ENCODE results near the gene KRT8. TPM values are rescaled to one million over a fixed set of nuclear protein-coding genes. Genes with fewer than 3 reads are reported as not detected.

KRT8 gene
- polyA plus RNA-seq, 1 donor from 2014 or later, result not detected

DNA sequence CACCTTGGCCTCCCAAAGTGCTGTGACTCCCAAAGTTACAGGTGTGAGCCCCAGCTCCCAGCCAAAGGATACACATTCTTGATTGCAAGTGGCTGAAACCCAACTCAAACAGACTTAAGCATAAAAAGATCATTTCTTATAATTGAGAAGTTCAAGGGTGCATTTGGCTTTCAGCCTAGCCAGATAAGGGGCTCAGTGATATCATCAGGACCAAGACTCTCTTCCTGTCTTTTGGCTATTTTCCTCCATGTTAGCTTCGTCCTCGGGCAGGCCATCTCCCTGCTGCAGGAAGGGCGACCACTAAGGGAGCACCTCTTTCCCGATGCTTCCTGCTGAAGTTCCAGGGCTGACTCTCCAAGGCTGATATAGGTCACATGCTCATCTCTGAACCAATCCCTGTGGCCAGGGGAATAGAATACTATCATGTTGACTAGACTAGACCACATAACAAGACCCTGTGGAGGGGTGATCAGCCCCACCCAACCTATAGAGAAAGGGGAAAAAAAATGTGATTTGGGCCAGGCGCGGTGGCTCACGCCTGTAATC lies 9.8 kb upstream of the KRT8 start:
- H3K27me3 Mint-ChIP-seq, result peaks cover 7% of the 10 kb centered on the region
- H3K27ac Mint-ChIP-seq, result no peak overlapping the region
- peaks cover 0 to 1% (median 0%) of the 10 kb centered on the region in 3 donors for H3K4me1 Mint-ChIP-seq
- no peaks in the 10 kb centered on the region for H3K9me3 Mint-ChIP-seq
- H3K4me3 Mint-ChIP-seq, result no peak overlapping the region
- H3K36me3 Mint-ChIP-seq, result peaks cover 5% of the 10 kb centered on the region

DNA sequence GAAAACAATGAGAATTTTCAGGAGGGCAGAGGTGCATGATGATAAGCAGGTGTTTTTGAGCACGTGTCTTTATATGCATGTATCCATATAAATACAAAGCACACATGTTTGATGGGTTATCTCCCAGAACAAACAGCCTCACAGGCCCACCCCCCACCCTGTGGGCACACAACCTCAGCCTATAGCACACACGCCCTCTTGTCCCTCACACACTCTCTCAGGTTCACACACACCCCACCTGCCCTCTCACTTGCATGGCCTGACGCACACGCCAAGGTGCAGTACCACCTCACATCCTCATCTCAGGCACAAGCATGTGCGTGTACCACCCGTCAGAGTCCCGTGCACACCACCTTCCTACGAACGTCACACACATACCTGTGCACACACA lies 8.6 kb upstream of the KRT8 start:
- Mint-ChIP-seq H3K4me1 (peaks cover 0 to 1% (median 0%) of the 10 kb centered on the region in 3 donors), H3K27ac (no peak overlapping the region), H3K36me3 (peaks cover 2% of the 10 kb centered on the region), H3K27me3 (peaks cover 7% of the 10 kb centered on the region), H3K4me3 (no peak overlapping the region), H3K9me3 (no peaks in the 10 kb centered on the region)

DNA sequence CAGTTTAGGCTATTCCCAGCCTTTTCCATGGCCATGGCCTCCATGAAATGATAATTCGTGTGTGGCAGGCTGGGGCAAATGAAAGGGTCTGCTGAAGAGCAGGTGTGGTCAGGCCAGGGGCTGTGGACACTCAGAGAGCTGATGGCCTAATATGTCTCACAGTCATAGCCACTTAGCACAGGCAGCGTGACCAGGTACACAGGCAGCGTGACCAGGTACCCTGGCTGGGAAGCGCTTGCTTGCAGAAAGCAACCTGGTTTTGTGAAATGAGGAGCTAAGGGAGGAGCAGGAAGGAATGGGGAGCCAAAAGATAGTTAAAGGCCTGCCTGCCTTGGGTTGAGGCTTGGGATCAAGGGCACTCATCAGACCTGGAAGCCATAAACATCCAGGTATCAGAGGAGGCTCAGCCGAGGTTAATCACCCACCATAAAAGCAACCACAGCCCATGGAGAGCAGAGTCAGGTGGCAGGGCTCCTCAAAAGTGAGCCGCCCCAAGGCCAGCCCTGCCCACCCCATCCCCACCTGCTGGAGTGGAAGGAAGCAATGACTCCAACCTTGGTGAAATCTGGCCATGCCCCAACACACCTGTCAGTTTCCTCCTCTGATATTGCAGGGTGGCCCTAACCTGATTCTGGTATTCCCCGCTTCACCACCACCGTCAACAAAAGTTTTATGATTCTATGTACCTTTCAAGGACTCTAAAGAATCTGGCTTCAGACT lies 8.0 kb upstream of the KRT8 start:
- H3K27me3 Mint-ChIP-seq, result peaks cover 7% of the 10 kb centered on the region

DNA sequence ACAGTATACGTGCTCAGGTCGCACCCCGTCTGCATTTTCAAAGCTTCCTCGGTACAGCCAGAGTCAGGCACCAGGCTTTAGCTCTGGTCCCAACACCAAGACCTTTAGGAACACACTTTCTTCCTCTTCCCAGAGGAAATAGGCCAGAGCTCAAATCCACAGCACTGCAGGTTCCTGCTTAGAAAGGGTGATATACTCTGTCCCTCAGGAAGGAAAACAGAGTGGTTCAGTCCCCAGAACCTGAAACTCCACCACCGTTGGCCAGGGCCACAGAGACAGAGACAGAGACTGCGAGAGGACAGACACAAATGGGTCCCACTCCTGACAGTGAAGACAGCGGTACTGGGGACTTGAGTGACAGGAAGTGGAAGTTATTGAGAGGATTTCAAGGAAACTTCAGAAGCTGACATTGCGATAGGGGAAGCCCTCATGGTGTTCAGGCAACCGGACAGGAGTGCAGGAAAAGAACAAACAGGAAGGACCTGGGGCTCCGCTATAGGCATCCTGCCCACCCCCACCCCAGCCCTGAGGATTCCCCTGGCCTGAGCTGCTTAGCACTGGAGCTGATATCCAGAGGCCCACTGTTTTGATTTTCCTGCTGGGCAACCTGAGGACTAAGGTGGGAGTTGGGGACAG lies 5.5 kb upstream of the KRT8 start:
- no peaks in the 10 kb centered on the region for H3K4me1 Mint-ChIP-seq
- H3K4me3 Mint-ChIP-seq, result no peak overlapping the region
- H3K9me3 Mint-ChIP-seq, result no peaks in the 10 kb centered on the region
- no peak overlapping the region for H3K27ac Mint-ChIP-seq
- H3K27me3 Mint-ChIP-seq, result peaks cover 13% of the 10 kb centered on the region
- H3K36me3 Mint-ChIP-seq, result peaks cover 2% of the 10 kb centered on the region

More for the DNA sequence above, 8.0 kb upstream of the KRT8 start:
- H3K4me3 Mint-ChIP-seq, result no peak overlapping the region
- H3K4me1 Mint-ChIP-seq, result peaks cover 0 to 1% (median 0%) of the 10 kb centered on the region in 3 donors
- H3K27ac Mint-ChIP-seq, result no peak overlapping the region
- no peaks in the 10 kb centered on the region for H3K9me3 Mint-ChIP-seq
- H3K36me3 Mint-ChIP-seq, result peaks cover 2% of the 10 kb centered on the region

DNA sequence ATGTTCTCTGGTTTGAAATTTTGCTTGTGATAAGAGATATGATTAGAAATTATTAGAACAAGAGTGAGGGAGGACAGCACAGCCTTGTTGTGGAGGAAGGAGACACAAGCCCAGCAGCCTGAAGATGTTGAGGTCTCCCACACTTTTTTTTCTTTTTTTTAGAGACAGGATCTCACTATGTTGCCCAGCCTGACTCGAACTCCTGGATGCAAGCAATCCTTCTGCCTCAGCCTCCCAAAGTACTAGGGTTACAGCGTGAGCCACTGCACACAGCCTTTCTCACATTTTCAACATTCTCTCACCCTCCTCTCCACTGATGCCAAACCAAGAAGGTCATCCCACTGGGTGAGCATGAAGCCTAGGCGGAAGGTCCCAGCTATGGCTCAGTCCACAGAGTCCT lies 4.9 kb upstream of the KRT8 start:
- H3K27me3 Mint-ChIP-seq, result peaks cover 14% of the 10 kb centered on the region
- no peaks in the 10 kb centered on the region for H3K4me1 Mint-ChIP-seq
- H3K9me3 Mint-ChIP-seq, result no peaks in the 10 kb centered on the region
- H3K27ac Mint-ChIP-seq, result no peak overlapping the region
- H3K36me3 Mint-ChIP-seq, result peaks cover 2% of the 10 kb centered on the region
- H3K4me3 Mint-ChIP-seq, result no peak overlapping the region

DNA sequence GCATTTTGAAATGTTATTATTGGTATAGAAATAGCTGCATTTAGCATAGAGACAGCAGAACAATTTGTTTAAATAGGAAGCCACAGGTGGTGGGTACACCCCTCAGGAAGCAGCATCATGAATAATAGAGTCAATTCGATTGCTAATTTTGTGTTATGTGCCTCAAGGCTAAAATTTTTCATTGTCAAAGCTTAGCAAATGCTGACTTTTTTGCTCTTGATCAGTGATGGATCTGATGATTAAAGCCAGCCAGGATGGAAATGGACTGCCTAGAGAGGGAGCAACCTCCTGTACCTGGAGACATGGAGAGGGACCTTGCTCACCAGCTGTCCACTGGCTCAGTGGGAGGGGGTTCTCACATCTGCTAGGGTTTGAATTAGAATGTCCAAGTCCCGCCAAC lies 4.5 kb upstream of the KRT8 start:
- no peaks in the 10 kb centered on the region for H3K9me3 Mint-ChIP-seq
- H3K36me3 Mint-ChIP-seq, result no peaks in the 10 kb centered on the region
- H3K27ac Mint-ChIP-seq, result no peak overlapping the region
- no peaks in the 10 kb centered on the region for H3K4me1 Mint-ChIP-seq
- peaks cover 14% of the 10 kb centered on the region for H3K27me3 Mint-ChIP-seq
- no peak overlapping the region for H3K4me3 Mint-ChIP-seq

DNA sequence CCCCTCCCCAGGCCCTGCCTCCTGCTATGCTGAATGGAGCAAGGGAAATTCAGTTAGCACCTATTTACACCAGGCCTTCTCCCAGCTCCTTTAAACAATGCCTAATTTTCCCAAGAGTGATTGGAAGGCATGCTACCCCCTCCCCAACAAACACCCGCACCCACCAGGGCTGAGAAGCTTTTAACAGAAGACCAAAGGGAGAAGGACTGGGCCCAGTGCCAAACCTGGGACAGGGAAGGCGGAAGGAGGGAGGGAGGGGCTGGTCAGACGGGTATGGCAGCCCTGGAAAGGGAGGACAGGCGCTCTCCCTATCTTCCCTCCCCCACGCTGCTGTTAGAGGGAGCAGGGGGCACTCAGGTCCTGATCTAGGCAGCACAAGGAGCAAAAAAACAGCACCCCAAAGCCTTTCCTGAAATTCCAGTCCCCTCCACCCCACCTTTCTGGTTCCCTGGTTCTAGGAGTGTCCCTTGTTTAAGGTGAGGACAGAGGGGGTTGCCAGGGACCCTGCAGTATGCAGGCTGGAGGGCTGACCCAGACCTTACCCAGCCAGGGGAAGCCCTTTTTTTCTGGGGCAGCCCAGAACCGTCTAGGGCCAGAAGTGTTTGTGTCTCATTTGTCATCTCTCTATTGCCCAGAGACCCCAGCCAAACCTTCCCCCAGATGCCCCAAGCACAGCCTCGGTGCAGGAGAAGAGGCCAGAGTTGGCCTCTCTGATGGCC lies 2.4 kb upstream of the KRT8 start:
- H3K4me3 Mint-ChIP-seq, result no peak overlapping the region
- peaks cover 3% of the 10 kb centered on the region for H3K36me3 Mint-ChIP-seq
- no peak overlapping the region for H3K27ac Mint-ChIP-seq
- no peaks in the 10 kb centered on the region for H3K9me3 Mint-ChIP-seq
- H3K4me1 Mint-ChIP-seq, result peaks cover 3 to 4% (median 3%) of the 10 kb centered on the region in 3 donors
- peaks cover 21% of the 10 kb centered on the region for H3K27me3 Mint-ChIP-seq

DNA sequence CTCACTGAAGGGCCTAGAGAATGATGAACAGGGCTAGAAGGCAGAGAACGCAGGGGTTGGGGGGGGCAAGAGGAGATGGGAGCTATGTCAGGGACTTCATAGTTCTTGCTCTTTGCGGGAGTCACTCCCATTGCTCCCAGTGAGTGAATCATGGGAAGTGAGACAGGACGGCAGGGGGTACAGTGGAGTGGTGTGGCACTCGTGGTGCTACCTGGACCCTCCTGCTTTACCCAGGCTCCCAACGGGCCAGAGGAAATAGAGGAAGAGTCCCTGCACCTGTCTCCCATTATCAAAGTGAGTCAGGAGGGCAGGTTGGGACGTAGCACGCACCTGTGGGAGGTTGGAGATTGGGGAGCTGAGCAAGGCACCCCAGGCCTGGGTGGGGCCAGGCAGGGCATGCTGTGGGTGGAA lies 1.3 kb upstream of the KRT8 start:
- Mint-ChIP-seq H3K27me3 (peaks cover 21% of the 10 kb centered on the region), H3K9me3 (no peaks in the 10 kb centered on the region), H3K27ac (no peak overlapping the region), H3K4me3 (no peak overlapping the region), H3K4me1 (peaks cover 3 to 4% (median 3%) of the 10 kb centered on the region in 3 donors), H3K36me3 (peaks cover 3% of the 10 kb centered on the region)

DNA sequence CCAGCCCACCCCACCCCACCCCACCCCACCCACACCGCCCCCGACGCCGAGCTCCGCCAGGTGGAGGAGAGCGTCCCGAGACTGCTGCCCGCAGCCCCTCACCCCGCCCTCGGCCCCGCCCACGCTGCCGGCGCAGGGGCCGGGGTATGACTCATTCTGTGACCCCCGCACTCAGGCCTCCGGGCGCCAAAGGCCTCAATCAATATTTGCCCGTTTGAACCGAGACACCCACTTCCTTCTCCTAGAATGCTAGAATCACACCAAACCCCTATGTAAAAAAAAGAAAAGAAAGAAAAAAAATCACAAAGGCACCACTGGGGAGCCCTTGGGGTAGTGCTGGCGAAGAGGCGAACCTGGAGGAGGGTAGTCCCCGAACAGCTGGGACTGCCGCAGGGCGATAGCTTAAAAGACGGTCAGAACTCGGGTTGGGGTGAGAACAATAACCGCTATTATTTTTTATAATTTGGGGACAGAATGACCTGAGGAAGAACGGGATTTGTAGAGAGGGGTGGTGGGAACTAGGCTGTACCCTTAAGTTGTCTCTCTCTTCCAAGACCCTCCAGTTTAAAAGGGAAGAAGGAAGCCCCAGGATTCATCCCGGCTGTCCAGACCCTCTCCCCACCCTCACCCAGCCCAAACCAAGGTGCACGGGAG lies 894 bp downstream of the KRT8 start:
- Mint-ChIP-seq H3K27ac (peak overlapping the region in 1 of 3 donors; percentile 51), H3K27me3 (peaks cover 20% of the 10 kb centered on the region), H3K4me3 (peak overlapping the region in 3 of 4 donors; percentile 44 to 75 (median 53)), H3K36me3 (peaks cover 3% of the 10 kb centered on the region), H3K4me1 (peaks cover 3 to 4% (median 3%) of the 10 kb centered on the region in 3 donors), H3K9me3 (no peaks in the 10 kb centered on the region)

DNA sequence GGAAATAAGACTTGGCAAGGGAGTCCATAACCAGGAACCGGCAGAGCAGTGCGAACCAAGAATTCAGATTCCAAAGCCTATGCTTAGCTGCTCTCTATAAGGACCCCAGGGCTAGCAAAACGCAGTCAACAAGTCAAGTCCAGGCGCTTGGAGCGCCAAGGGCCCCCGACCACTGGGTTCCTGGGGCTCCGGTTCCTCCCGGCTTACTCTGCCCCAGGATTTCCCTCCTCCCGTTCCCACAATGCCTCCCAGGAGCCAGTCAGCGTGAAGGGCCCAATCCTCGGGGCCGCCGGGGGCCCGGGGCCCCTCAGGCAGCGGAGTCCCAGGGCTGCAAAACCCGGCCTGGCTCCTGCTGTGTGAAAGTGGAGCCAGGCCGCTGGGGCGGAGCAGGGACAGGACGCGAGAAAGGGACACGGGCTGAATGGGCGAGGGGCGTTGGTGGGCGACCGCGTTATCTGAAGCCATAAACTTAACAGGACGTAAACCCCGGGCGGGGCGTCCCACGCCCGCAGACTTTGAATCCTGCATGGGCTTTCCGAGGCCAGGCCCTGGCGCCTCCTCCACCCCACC lies 1.5 kb downstream of the KRT8 start:
- H3K27me3 Mint-ChIP-seq, result peaks cover 20% of the 10 kb centered on the region
- peaks cover 3% of the 10 kb centered on the region for H3K36me3 Mint-ChIP-seq
- H3K27ac Mint-ChIP-seq, result peak overlapping the region in 1 of 3 donors; percentile 51
- H3K4me3 Mint-ChIP-seq, result peak overlapping the region in 1 of 4 donors; percentile 46
- peaks cover 3 to 4% (median 3%) of the 10 kb centered on the region in 3 donors for H3K4me1 Mint-ChIP-seq
- H3K9me3 Mint-ChIP-seq, result no peaks in the 10 kb centered on the region

DNA sequence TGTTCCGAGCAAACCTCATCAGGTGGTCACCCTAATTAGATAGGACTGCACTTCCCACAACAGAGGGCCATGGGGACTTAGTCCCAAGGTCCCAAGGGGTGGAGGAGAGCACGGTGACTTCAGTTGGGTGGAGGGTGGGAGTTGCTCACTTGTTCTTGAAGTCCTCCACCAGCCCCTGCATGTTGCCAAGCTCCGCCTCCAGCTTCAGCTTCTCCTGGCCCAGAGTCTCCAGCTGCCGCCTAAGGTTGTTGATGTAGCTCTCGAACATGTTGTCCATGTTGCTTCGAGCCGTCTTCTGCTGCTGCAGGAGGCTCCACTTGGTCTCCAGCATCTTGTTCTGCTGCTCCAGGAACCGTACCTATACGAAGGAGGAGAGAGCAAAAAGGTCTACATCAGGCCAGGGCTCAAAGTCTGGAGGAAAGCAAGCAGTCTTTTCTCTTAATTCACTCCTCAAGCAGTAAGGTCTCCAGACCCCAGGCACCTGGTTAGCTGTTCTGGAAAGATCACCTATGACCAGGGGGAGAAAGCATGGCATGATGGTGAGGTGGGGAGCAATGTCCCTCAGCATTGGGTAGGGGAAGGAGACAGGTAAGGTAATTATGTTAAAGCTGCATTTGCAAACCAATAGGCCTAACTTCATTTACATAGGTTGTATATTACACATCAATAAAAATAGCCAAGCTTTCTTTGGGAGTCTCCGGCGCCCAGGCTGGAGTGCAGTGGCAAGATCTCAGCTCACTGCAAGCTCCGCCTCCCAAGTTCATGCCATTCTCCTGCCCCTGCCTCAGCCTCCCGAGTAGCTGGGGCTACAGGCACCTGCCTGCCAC lies 2.9 kb downstream of the KRT8 start:
- peaks cover 3% of the 10 kb centered on the region for H3K36me3 Mint-ChIP-seq
- no peaks in the 10 kb centered on the region for H3K9me3 Mint-ChIP-seq
- H3K4me3 Mint-ChIP-seq, result no peak overlapping the region
- H3K27me3 Mint-ChIP-seq, result peaks cover 21% of the 10 kb centered on the region
- H3K4me1 Mint-ChIP-seq, result peaks cover 3 to 4% (median 3%) of the 10 kb centered on the region in 3 donors
- H3K27ac Mint-ChIP-seq, result no peak overlapping the region

DNA sequence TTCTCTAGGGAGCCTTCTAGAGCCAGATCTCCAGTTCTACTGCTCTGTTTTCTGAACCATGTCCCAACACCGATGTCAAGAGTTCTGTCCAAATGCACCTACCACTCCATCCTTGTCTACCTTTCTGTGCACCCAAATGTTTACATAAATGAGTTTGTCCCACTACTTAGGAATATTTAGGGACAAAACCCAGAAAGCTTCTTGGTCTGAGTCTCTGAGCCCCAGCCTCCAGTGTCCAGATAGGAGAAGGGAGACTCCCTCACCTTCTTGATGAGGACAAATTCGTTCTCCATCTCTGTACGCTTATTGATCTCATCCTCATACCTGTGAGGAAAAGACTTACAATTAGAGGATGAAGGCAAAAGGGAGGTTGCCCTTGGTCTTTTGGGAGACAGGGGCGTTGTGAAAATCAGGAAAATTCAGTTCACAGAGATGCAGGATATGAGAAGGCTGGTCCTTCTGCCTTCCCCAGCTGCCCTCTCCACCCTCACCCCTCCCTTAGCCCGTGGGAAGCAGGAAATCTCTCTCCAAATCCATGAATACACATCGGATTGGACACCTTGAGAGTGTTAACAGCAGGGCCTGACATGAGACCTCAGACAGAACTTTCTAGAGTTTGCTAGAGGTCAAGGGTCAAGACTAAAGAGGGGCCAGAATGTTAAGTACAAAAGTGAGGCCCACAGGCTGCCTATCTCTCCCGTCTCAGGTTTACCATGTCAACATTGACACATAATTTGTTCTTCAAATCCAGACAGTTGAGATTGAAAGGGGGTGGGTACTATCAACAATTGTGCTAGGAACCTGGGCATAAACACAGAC lies 3.8 kb downstream of the KRT8 start:
- H3K36me3 Mint-ChIP-seq, result peaks cover 3% of the 10 kb centered on the region
- H3K4me3 Mint-ChIP-seq, result no peak overlapping the region
- H3K4me1 Mint-ChIP-seq, result peaks cover 3 to 4% (median 3%) of the 10 kb centered on the region in 3 donors
- H3K27me3 Mint-ChIP-seq, result peaks cover 15% of the 10 kb centered on the region
- H3K27ac Mint-ChIP-seq, result no peak overlapping the region
- no peaks in the 10 kb centered on the region for H3K9me3 Mint-ChIP-seq

DNA sequence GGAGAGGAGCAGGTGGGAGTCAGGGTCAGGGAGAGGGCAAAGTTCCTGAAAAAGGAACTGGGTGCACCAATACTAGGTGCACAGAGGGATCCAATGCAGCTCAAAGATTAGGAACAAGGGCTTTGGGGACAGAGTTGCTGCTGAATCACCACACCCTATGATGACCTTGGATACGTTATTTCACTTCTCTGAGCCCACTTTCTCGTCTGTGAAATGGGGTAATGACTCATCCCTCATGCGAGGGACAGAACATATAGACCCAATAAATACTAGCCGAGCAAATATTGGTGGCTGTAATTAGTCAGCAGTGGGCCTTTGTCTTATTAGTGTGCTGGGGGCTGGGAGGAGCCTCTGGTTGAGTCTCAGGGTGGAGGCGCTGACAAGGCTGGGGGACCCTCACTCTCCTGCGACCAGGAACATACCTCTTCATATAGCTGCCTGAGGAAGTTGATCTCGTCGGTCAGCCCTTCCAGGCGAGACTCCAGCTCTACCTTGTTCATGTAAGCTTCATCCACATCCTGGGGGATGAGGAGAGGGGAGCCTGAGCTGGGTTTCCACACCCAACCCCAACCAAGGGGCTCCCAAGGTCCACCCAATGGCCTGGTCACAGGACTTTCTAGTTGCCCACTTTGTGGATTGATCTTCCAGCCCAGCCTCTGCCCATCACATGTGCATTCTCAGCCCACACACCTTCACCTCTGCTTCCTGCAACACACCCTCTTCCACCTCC lies 4.5 kb downstream of the KRT8 start:
- peaks cover 3% of the 10 kb centered on the region for H3K36me3 Mint-ChIP-seq
- peaks cover 13% of the 10 kb centered on the region for H3K27me3 Mint-ChIP-seq
- no peaks in the 10 kb centered on the region for H3K9me3 Mint-ChIP-seq
- no peak overlapping the region for H3K27ac Mint-ChIP-seq
- H3K4me3 Mint-ChIP-seq, result no peak overlapping the region
- H3K4me1 Mint-ChIP-seq, result peaks cover 3 to 4% (median 3%) of the 10 kb centered on the region in 3 donors

All from IgD-negative memory B cell (primary cell).